Bronchial epithelial cell (primary cell): ENCODE measurements around the gene TCP1. TPM values are rescaled to one million over a fixed set of nuclear protein-coding genes. Genes with fewer than 3 reads are reported as not detected.

Source experiments
- DNase-seq: peaks from one replicate; pipeline ENCODE4 v3.0.0-alpha.2; 2010; ENCODE audit warnings: low read depth
- FAIRE-seq: peaks from 2 replicates; lab custom pipeline; 2011; peaks lifted over from hg19 to GRCh38; lab: Jason Lieb, UNC
- H3K27me3 ChIP-seq: 2 replicates; pipeline ENCODE4 v1.5.1; 2011; ENCODE audit warnings: low read length; ENCODE audit not compliant: control insufficient read depth, insufficient read depth
- H3K36me3 ChIP-seq: 2 replicates; pipeline ENCODE4 v1.5.1; 2011; ENCODE audit warnings: low read length; ENCODE audit not compliant: control insufficient read depth, insufficient read depth
- H3K4me3 ChIP-seq: 2 replicates; pipeline ENCODE4 v1.5.1; 2011; ENCODE audit warnings: mild to moderate bottlenecking, low read depth, low read length, control low read depth
- total RNA-seq: library from RNA; depleted of rRNA; stranded (reverse); fragments of >200 nt; gene quantifications from 2 replicates; pipeline ENCODE4 v1.2.1, GENCODE V29; 2014
- TF ChIP-seq, protein P1 (sequence below): IDR thresholded peaks from 2 replicates; pipeline ENCODE4 v1.5.1; 2011; ENCODE audit warnings: mild to moderate bottlenecking, moderate library complexity, low read length, control low read depth, inconsistent platforms; ENCODE audit not compliant: insufficient read depth, severe bottlenecking

Gene TCP1
- total RNA-seq, 1 donor from 2014 or later: 202 TPM

DNA sequence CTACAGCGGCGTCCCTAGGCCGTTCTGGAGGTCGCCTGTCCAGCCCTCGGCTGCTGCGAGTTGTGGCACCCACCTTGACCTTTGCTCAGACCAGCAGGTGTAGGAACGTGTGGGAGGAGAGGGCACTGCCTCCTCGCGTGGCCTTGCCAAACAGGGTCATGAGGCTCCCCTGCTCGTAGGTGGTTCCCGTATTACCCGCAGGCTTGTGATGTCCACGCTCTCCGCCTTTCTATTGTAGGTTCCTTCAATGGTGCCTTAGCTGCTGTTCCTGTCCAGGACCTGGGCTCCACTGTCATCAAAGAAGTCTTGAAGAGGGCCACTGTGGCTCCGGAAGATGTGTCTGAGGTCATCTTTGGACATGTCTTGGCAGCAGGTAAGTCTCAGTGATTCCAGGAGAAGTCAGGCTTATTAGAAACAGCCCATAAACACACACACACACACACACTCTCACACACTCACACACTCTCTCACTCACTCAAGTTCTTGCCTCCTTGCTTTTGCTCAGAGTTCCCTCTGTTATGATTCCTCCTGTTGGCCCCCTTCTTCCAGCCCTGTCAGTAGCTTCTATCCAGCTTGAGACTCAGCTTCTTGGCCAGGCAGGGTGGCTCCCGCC, 26.6 kb downstream of the TCP1 start:
- DNase-seq (peak; percentile 32), FAIRE-seq (no peak)
- Histone ChIP-seq H3K4me3 (peak overlapping the region; percentile 91), H3K27me3 (no peaks in the 10 kb centered on the region), H3K36me3 (peaks cover 10% of the 10 kb centered on the region)
- TF ChIP-seq, protein P1, sequence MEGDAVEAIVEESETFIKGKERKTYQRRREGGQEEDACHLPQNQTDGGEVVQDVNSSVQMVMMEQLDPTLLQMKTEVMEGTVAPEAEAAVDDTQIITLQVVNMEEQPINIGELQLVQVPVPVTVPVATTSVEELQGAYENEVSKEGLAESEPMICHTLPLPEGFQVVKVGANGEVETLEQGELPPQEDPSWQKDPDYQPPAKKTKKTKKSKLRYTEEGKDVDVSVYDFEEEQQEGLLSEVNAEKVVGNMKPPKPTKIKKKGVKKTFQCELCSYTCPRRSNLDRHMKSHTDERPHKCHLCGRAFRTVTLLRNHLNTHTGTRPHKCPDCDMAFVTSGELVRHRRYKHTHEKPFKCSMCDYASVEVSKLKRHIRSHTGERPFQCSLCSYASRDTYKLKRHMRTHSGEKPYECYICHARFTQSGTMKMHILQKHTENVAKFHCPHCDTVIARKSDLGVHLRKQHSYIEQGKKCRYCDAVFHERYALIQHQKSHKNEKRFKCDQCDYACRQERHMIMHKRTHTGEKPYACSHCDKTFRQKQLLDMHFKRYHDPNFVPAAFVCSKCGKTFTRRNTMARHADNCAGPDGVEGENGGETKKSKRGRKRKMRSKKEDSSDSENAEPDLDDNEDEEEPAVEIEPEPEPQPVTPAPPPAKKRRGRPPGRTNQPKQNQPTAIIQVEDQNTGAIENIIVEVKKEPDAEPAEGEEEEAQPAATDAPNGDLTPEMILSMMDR: no peak

DNA sequence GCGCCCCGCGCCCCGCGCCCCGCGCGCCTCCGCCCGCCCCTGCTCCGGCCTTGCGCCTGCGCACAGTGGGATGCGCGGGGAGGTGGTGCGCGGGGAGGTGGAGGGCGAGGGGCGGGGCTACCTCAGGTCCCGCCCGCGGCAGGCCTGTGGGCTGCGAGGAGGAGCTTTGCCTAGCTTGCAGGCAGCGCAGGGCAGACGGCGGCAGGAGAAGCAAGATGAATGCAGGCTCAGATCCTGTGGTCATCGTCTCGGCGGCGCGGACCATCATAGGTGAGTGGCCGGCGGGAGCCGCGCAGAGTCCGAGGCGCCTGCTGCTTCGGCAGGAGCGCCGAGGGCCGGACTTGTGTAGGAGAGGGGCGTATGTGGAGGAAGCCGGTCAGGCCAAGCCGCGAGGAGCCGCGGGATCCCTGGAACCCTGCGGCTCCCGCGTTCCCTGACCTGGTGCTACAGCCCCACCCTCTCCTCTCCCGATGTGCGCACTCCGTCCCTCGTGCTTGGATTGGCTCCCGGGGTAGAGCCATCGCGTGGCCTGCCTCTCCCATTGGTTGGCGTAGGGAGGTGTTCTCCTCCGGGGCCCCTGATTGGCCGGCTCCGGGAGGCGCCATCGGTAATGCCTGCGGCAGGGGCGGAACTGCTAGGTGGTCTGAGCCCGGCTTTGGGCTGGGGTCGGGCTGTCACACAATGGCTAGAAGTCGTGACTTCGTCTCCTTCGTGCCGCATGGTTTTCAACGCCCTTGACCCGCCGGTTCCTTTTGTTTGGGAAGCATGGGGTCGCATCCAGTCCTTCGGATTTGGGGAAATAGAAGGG, 27.3 kb downstream of the TCP1 start, which contains the start of gene ACAT2:
TSS of gene ACAT2 (plus strand) at position 173 of the 808 bp plus-strand sequence. CDS start at position 216, 43 bp downstream.
- Histone ChIP-seq H3K36me3 (peaks cover 5% of the 10 kb centered on the region), H3K4me3 (peak within 1 kb of the TSS; percentile 91), H3K27me3 (no peaks in the 10 kb centered on the region)
- DNase-seq (peak; percentile 86), FAIRE-seq (no peak)
- TF ChIP-seq, protein P1: no peak

DNA sequence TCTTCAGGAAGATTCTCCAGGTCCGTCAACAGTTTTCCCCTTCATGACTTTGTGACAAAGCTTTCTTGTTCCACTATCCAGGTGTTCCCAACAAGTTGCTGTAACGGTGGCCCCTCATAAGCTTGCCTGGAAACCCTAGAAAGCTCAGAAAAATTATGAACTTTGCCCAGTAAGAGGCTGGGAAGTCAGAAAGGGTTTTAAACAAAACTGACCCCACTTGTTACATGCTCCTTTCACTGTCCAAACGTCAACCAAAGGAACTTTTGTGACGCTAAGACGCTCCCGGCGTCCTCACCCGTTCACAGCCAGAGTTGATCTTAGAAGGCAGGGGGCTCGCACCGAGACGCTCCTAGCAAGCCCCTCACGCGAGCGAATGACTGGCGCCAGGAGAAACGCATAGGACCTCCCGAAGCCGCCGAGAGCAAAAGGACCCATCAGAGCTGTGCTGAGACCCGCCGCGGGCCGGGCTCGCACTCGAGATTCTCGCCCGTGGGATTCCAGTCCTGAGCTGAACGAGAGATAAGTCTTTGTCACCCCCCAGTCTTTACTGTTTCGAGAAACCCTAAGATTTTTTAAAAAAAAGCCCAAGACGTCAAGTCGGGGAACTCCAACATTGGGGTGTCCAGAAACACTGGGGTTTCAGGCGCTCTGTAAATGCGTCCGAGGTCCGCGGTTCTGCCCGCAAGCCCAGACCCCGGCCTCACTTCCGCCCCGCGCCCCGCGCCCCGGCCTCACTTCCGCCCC, 28.1 kb downstream of the TCP1 start:
- peaks cover 5% of the 10 kb centered on the region for H3K36me3 ChIP-seq
- peak; percentile 17 for DNase-seq
- TF ChIP-seq, protein P1: no peak

DNA sequence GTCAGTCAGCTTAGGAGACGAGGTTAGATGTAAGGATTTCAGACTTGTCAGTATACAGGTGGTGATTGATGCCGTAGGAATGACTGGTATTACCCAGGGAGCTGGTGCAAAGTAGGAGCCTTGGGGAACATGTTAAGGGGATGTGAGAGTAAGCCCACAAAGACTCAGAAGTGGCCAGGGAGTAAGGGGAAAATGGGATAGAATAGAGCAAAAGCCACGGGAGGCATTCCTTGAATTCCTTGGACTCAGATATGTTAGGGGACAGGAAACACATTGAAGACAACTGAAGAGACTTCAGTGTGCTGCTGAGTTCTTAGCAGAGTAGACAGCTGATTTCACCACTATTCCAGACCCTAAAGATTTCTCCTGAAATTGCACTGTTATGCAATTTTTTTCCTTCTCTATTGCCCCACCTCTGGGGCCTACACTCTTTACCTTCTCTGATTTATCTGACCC, 28.8 kb downstream of the TCP1 start:
- Histone ChIP-seq H3K27me3 (no peaks in the 10 kb centered on the region), H3K36me3 (peaks cover 5% of the 10 kb centered on the region), H3K4me3 (no peak overlapping the region)
- FAIRE-seq (no peak), DNase-seq (peak; percentile 62)
- TF ChIP-seq, protein P1: no peak

More for the DNA sequence above, 28.1 kb downstream of the TCP1 start:
- peak overlapping the region; percentile 91 for H3K4me3 ChIP-seq
- no peak for FAIRE-seq
- no peaks in the 10 kb centered on the region for H3K27me3 ChIP-seq

GRCh38 chr6:159759645-159760044, 29.8 kb downstream of the TCP1 start:
- H3K36me3 ChIP-seq: peaks cover 8% of the 10 kb centered on the region
- FAIRE-seq: no peak
- no peak overlapping the region for H3K4me3 ChIP-seq
- no peak for DNase-seq
- H3K27me3 ChIP-seq: no peaks in the 10 kb centered on the region
- TF ChIP-seq, protein P1: no peak
